Fibroblast of skin of back (primary cell): ENCODE measurements around the gene PPP1R13B.
A peak's percentile ranks its signal among the peaks of the same experiment; 100 is the strongest.
"Not testable (repeated sequence)": the region's sequence is repeated elsewhere in the genome, so short reads cannot be mapped to it uniquely, and the experiment has no call there.

Experiments
- DNase-seq: peaks from one replicate; pipeline ENCODE4 v3.0.0-alpha.2; 2013

Gene PPP1R13B

DNA sequence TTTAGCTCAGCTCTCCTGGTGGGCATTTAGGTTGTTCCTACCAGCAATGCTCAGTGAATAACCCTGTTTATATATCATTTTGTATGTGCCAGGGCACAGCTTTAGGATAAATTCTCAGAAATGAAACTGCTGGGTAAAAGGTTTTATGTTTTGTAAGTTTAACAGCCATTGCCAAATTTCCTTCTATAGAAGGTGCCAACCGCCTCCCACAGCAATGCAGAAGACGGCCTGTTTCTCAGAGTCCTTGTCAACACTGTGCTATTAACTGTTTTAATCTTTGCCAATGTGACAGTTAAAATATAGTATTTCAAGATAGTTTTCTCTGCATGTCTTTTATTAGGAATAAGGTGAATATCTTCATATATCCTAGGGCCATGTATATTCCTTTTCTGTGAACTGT, 65.0 kb downstream of the PPP1R13B start:
- no peak for DNase-seq

DNA sequence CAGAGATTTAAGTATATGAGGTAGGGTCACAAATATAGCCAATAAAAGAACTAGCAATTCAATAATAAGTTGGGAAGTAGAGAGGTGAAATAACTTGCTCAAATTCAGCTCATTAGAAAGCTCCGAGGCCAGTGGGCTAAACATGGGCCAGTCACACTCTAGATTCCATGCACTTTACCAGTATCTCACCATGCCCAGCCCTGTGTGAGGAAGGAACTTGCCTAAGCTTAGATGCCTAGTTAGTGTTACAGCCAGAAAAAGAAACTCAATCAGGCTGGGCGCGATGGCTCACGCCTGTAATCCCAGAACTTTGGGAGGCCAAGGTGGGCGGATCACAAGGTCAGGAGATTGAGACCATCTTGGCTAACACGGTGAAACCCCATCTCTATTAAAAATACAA, 71.1 kb downstream of the PPP1R13B start:
- DNase-seq = not testable (repeated sequence)

- DNase-seq = no peak
Measured at GRCh38 chr14:103775506-103775905, 71.9 kb downstream of the PPP1R13B start.

DNA sequence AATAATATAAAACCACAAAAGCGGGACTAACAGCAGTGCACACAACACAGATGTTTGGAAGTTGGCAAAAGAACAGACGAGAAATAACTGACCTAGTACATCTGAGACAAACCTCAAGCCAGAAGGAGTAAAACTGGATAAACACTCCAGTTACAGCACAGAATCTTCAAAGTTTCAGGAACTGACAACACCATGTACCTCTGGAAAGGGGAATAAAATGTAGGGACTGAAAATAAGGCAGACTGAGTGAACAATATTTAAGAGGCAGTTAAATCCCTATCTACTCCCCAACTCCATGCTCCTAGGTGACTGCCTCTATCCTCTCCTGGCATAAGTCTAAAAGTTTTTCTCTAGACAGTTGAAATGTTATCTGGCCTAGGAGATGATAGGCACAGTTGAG, 73.9 kb downstream of the PPP1R13B start:
- no peak for DNase-seq

DNA sequence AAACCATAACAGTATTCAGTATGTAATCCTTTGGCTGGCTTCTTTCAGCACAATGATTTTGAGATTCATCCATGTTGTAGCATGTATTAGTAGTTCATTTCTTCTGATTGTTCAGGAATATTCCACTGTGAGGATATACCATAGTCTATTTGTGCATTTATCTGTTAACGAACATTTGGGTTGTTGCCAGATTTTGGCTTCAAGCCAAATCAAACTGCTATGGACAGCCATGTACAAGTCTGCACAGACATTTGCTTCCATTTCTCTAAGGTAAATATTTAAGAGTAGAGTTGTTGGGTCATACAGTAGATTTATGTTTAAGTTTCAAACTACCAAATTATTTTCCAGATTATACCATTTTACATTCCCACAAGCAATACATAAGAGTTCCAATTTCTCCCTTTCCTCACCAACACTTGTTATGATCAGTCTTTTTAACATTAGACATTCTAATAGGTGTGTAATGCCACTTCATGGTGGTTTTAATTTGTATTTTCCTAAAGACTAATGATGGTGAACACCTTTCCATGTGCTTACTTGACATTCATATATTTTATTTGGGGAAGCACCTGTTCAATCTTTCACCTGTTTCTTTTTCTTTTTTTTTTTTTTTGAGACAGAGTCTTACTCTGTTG, 75.2 kb downstream of the PPP1R13B start:
- no peak for DNase-seq

GRCh38 chr14:103770902-103771301, 76.5 kb downstream of the PPP1R13B start:
- no peak for DNase-seq

DNA sequence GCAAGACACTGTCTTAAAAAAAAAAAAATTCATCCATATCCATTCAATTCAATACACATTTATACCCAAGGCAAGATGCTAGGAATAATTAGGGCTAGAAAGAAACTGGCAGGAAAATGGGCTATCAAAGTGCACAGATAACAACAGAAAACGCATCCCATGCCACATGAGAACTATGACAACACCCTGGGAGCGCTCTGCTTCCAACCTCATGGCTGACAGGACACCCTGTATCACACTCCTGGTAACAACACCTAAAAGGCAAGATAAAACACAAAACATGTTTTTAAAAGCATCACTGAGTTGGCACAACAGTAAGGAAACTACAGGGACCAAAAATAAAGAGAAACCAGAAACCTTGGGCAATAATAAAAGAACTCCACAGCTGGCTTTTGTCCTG, 76.9 kb downstream of the PPP1R13B start:
- DNase-seq = no peak

DNA sequence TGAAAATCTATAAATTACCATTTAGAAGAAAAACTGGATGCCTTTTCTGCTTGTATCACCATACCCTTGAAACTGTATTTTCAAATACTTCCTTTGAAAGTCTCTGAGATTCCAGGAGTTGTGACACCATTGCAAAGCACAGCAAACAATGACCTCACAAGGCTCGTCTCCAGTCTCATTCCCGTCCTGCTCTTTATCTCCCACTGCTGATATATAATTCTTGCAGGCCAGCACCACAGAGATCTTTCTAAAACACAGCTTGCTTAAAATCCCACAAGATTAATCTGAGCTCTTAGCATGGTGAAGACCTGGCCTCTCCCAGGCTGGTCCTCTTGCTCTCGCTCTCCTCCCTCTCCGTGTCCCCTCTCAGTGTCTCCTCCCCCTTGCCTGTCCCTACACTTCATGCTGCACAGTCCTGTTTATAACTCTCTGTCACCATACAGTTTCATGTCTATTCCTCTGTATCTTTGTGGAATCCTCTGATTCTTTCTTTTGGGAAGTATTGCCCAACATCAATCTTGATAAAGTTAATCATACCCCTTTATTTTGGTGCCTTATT, 80.0 kb downstream of the PPP1R13B start:
- DNase-seq = no peak

DNA sequence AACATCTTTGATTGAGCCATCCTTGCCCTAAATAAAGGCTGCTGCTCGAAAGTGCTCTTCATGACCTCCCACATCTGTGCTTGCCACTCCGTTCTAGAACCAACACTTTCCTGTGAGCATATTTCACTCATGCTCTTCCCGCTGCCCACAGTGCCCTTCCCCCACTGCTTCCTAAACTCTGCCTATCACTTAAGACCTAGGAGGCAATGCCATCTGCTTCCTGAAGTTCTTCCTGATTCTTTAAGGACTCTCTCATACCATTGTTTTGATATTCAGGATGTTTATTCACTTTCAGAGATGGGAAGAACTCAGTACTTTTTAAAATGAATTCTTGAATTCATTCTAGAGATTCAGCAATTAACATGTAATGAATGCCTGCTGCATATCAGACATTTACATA, 81.8 kb downstream of the PPP1R13B start:
- no peak for DNase-seq

DNA sequence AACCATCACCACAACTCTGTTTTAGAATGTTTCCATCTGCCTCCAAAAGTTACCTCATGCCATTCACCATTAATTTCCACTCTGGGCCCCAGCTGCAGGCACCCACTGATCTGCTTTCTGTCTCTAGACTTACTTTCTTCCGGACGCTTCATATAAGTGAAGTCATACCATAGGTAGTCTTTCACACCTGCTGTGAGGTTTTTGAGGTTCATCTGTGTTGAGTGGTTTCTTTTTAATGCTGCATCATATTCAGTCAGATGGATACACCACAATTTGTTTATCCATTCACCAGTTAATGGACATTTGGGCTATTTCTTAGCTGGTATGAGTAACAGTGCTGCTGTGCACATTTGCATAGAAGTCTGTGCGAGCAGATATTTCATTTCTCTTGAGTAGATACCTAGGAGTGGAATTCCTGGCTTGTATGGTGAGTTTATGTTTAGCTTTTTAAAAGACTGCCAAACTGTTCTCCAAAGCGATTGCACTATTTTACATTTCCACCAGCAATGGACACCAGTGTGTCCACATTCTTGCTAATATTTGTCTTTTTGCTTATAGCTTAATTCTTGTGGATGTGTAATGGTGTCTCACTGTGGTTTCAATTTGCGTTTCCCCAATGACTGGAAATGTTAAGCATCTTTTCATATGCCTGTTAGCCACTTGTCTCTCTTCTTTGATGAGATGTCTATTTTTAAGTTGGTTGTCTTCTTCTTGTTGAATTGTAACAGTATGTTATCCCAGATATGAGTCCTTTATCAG, 83.5 kb downstream of the PPP1R13B start:
- no peak for DNase-seq

DNA sequence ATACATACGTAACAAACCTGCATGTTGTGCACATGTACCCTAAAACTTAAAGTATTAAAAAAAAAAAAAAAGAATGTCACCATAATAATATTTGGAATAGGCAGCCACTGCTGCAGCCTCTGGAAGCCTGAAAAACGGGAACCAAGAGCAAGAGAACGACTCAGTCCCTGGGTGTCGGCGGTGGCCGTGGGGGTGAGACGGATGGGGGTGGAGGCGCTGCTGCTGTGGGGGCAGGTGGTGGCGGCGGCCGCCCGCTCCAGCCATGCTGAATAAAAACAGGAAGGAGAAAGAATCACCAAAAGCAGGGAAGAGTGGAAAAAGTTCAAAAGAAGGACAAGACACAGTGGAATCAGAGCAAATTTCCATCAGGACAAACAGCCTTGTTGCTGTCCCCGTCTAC, 84.8 kb downstream of the PPP1R13B start:
- DNase-seq = no peak

DNA sequence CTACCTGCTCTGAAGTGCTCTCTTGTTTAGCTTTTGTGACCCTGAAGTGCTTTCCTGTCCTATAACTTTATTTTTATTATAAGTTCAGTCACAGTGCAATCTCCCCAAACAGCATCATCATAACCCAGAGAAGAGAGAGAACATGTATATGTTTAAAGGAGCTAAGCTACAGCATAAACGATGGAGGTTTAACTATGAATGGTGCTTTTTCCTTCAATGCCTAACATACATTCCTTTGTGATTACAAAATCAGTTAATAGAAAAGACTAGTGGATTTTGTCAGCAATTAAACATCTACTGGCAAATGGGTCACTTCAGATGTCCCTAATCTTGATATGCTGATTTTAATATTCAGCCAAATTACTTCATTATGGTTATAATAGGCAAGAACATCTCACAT, 85.3 kb downstream of the PPP1R13B start:
- peak; percentile 39 for DNase-seq

DNA sequence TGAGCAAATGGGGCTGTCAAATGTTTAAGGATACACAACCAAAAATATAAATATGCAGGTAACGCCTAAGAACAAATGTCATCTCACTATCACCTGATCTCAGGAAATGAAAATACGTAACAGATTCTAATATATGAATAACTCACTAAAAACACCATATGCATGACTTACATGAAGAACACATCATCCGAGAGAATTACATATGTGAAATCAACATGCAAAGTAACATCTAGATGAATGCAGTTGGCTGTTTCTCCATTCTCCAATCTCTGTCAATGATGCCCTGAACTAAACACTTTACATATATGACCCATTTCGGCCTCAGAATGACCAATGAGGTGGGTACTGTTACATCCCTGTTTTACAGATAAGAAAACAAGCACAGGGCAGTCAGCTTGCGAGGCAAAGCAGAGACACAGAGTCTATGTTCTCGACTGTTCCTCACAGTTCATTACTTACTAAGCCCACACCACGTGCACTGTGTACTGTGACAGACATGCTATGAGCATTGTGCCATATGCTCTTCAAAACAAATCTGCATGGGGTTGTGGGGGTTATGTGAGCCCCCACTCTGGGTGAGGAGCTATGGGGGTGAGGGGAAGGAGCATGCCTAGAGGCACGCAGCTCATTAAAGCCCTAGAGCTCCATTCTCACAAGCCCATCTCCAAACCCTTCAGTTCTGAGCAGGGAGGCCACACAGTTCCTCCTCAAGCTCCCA, 89.2 kb downstream of the PPP1R13B start:
- DNase-seq = no peak

DNA sequence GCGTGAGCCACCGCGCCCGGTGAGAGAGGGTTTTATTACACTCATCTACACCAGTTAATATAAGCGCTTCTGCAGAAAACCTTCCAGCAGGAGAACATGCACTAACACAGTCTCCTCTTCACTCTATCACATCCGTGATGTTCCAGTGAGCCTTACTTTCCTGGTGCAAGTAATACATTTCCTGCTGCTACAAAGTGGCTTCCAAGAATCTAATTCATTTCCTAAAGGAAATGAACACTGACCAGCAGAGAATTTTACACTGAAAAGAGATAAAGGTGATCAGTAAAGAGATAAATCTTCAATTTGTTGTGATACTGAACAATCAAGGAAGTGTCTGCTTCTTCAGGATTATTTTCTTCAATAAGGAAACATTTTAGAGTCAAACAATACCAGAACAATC, 92.3 kb downstream of the PPP1R13B start:
- no peak for DNase-seq

- no peak for DNase-seq
Measured at GRCh38 chr14:103753774-103754173, 93.6 kb downstream of the PPP1R13B start.

DNA sequence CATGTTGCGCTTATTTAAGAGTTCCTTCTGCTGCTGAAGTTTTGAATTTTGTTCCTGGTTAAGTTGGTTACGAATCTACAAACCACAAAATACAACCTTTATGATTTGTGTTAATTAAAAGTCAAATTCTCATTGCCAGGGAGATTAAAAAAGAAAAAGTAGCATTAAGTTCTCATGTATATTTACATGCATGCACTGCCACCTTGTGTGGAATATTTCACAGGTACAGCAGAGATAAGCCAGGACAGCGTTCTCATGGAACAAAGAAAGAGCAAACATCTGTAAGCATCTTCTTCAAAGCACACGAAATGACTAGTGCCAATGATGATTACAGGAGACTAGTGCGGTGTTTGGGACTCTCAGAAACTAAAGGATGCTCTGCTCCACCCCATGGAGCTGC, 97.5 kb downstream of the PPP1R13B start:
- DNase-seq = no peak

- no peak for DNase-seq
Measured at GRCh38 chr14:103749452-103749851, 97.9 kb downstream of the PPP1R13B start.

GRCh38 chr14:103748534-103748857, 98.9 kb downstream of the PPP1R13B start:
- no peak for DNase-seq

DNA sequence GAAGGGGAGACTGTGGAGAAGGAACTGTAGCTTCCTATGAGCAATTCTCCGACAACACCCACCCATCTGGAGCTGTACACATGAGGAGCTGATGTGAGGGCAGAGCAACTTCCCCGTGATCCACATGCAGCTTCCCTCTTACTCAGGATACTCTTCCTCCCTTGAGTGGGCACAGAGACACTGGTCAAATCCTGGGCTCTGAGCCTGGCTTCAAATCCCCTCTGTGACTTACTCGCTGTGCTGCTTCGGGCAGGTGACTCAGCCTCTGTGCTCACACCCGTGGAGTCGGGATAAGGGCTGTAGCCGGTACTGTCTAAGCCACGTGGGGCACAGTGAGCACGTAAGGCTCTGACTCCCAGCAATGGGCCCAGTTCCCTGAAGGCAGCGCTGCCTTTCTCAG, 100.7 kb downstream of the PPP1R13B start:
- peak; percentile 36 for DNase-seq

DNA sequence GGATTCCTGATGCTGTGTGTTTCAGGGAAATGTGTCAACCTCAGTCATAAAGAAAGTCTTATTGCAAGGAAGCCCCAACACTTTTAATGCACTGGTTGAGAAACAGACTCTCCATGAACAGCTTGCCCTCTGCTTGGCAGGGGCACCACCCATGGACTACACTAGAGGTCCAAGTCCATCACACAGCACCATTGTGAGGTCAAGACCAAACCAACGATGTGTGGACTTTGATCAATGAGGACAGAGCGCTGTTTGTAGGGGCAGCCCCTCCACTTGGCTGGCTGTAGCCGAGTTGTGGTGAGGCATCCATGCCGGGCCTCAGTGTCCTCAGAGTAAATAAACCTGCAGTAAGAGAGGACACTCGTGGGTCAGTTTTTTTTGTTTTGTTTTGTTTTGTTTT, 102.0 kb downstream of the PPP1R13B start:
- DNase-seq = no peak

GRCh38 chr14:103744621-103745395, 102.6 kb downstream of the PPP1R13B start:
- no peak for DNase-seq

GRCh38 chr14:103743691-103744090, 103.7 kb downstream of the PPP1R13B start:
- DNase-seq = no peak
